Measurements from ENCODE around the gene ATP5PO. TPM values are rescaled to one million over a fixed set of nuclear protein-coding genes. Genes with fewer than 3 reads are reported as not detected.

Gene ATP5PO
- total and polyA plus RNA-seq, 2 of the 8 experiments (the other 6 are each of a cell fraction or from before 2014, with no cell fraction given): 251 to 267 TPM

- Histone ChIP-seq H2AFZ (ENCODE audit: low read length) (0 out of 2 replicates have a peak overlapping the region, but pooled peaks have one; percentile 10), H2AK5ac (ENCODE audit: low read depth, low read length) (peak overlapping the region; percentile 79), H2BK15ac (ENCODE audit: low read length) (no peak overlapping the region), H2BK20ac (ENCODE audit: low read length) (peak overlapping the region; percentile 11), H3K4me2 (ENCODE audit: insufficient read depth in 1 of 2, low read depth in 2 of 2, low read length in 2 of 2) (peak overlapping the region; percentile 61 to 63), H3K18ac (ENCODE audit: extremely low read depth, low read length) (peak overlapping the region; percentile 41), H3K79me1 (ENCODE audit: low read depth, low read length) (no peaks in the 10 kb centered on the region), H3K9me3 (ENCODE audit: insufficient read depth in 2 of 2, low read depth in 1 of 2, low read length in 1 of 2) (peaks cover 0 to 7% of the 10 kb centered on the region in 2 experiments; a peak in 1 of 4 replicates), H4K91ac (replicated peaks; ENCODE audit: insufficient read length, low read length) (peak overlapping the region; percentile 75), H3K4me1 (replicated peaks in 1 of 4; ENCODE audit: control insufficient read depth in 3 of 4, insufficient read depth in 4 of 4, low read length in 3 of 4) (peaks cover 10 to 21% (median 14%) of the 10 kb centered on the region in 4 experiments; a peak in 6 of 7 replicates), H2BK12ac (ENCODE audit: low read depth, low read length) (peak overlapping the region; percentile 98), H3K14ac (ENCODE audit: insufficient read length) (no peak overlapping the region), H4K20me1 (replicated peaks in 1 of 2; ENCODE audit: control insufficient read depth in 1 of 2, insufficient read depth in 2 of 2, low read length in 2 of 2) (no peaks in the 10 kb centered on the region), H4K8ac (ENCODE audit: extremely low read depth, insufficient read depth, low read length) (peak overlapping the region; percentile 77), H3K27ac (ENCODE audit: low read depth, low read length) (peak overlapping the region; percentile 91), H3K23ac (ENCODE audit: insufficient read length) (peak overlapping the region; percentile 19), H3K56ac (replicated peaks; ENCODE audit: insufficient read length, low read depth, low read length) (peak overlapping the region; percentile 17), H2BK120ac (replicated peaks; ENCODE audit: low read depth, low read length) (peak overlapping the region; percentile 47), H2BK5ac (ENCODE audit: low read depth, low read length) (peak overlapping the region; percentile 99), H3K36me3 (ENCODE audit: control insufficient read depth in 2 of 4, insufficient read depth in 4 of 4, low read length in 3 of 4) (peaks cover 0 to 6% (median 2%) of the 10 kb centered on the region in 4 experiments; a peak in 2 of 8 replicates), H3K79me2 (ENCODE audit: control insufficient read depth in 1 of 2, insufficient read depth in 2 of 2, low read length in 2 of 2) (no peaks in the 10 kb centered on the region), H3K9ac (replicated peaks in 1 of 4; ENCODE audit: extremely low read depth in 1 of 4, low read depth in 3 of 4, low read length in 3 of 4) (peak overlapping the region in 2 of 4 experiments; percentile 42 to 72; a peak in 3 of 7 replicates), H3K4ac (replicated peaks; ENCODE audit: insufficient read length, low read depth, low read length) (peak overlapping the region; percentile 41), H3K27me3 (replicated peaks in 1 of 4; ENCODE audit: control insufficient read depth in 3 of 4, extremely low read depth in 1 of 4, insufficient read depth in 3 of 4, low read length in 3 of 4) (no peaks in the 10 kb centered on the region), H4K5ac (ENCODE audit: insufficient read length, low read depth, low read length) (peak overlapping the region; percentile 7), H3K23me2 (ENCODE audit: low read depth, low read length) (peaks cover 2% of the 10 kb centered on the region; the same call in 1 of the 2 replicates), H3K4me3 (ENCODE audit: extremely low read depth in 1 of 4, insufficient read depth in 2 of 4, low read depth in 3 of 4, low read length in 4 of 4) (peak overlapping the region in 2 of 4 experiments; percentile 8 to 48; a peak in 4 of 8 replicates)
- POLR2A ChIA-PET (ENCODE audit: partially characterized antibody): interaction anchor here (0.6 to 3.0 kb wide), 19 partner anchors 9 to 670 kb away, joined by 3 to 13 read pairs (median 5); partner anchors contain the start of genes MRPS6 and SLC5A3
- peak; percentile 67 to 75 for DNase-seq (ENCODE audit: low read depth in 1 of 2, low spot score in 2 of 2)
- WGBS, 2 experiments (ENCODE audit: extremely low coverage in 1 of 2, insufficient coverage in 1 of 2, insufficient read length in 1 of 2, insufficient replicate concordance in 2 of 2, low coverage in 1 of 2, low lambda C conversion rate in 2 of 2, missing lambda C conversion rate in 1 of 2): 37% methylated on average over 17 of the region's 17 CpGs; no CpG with 5 or more reads in 1 of the 2 experiments
- no peak for FAIRE-seq
- CTCF ChIA-PET (ENCODE audit: partially characterized antibody): interaction anchor here (0.7 to 2.7 kb wide), 9 partner anchors 8 to 250 kb away, joined by 3 to 12 read pairs (median 3); no protein-coding TSS in a partner anchor
- TF ChIP-seq SRF (IDR thresholded peaks at IDR 0.05; ENCODE audit: low read depth, low read length): no peak
- TF ChIP-seq PHF8 (conservative IDR thresholded peaks at IDR 0.05; ENCODE audit: low read depth, low read length): no peak
- no peak for TF ChIP-seq USF2 (IDR thresholded peaks at IDR 0.05; ENCODE audit: low read length)
- no peak for TF ChIP-seq GABPA (IDR thresholded peaks at IDR 0.05; ENCODE audit: borderline replicate concordance, insufficient read depth, low read length)
- no peak for TF ChIP-seq JUND (IDR thresholded peaks at IDR 0.05; ENCODE audit: low read length)
- no peak for TF ChIP-seq CREB1 (IDR thresholded peaks at IDR 0.05)
- TF ChIP-seq TAF1 (IDR thresholded peaks at IDR 0.05; ENCODE audit: low read depth, low read length): 0 out of 2 replicates have a peak, but pooled peaks have one; percentile 52
- TF ChIP-seq BCL11A (IDR thresholded peaks at IDR 0.05; ENCODE audit: low read depth in 2 of 2, low read length in 2 of 2): no peak
Observed at GRCh38 chr21:33948096-33948950, 32.7 kb upstream of the ATP5PO start.
